HepG2 (cell line): Measurements from ENCODE around the gene CXCL17. TPM values are rescaled to one million over a fixed set of nuclear protein-coding genes. Genes with fewer than 3 reads are reported as not detected.

Experiments used
- ATAC-seq: fragments of 200-7000 bp; cut with Tn5 transposase; 3 replicates; pipeline ENCODE4 v1.9.1; 2020; ENCODE audit warnings: mild to moderate bottlenecking, moderate library complexity
- BruUV-seq: library from RNA; stranded (reverse); fragments of 400-500 nt; replicated peaks from 2 replicates; lab custom pipeline; 2021; lab: Mats Ljungman, UMichigan
- CTCF ChIA-PET: fragments of 300-600 bp; formaldehyde crosslinking; extraction: SDS; loops from one replicate; lab custom pipeline; 2021; ENCODE audit warnings: low total read pairs, inconsistent platforms, low intra/inter-chr PET ratio; lab: Yijun Ruan, JAX
- POLR2A ChIA-PET: fragments of 350-600 bp; sonication (Branson Sonifier 250); formaldehyde crosslinking; loops from one replicate; lab custom pipeline; 2020; ENCODE audit warnings: antibody characterized with exemption, inconsistent platforms; lab: Yijun Ruan, JAX
- DNase-seq: peaks from one replicate; pipeline ENCODE4 v3.0.0-alpha.2; 2015; ENCODE audit warnings: low spot score
- FAIRE-seq: peaks from 3 replicates; lab custom pipeline; 2011; peaks lifted over from hg19 to GRCh38; lab: Jason Lieb, UNC
- H2AFZ ChIP-seq: one replicate; pipeline ENCODE4 v1.6.1; 2011; ENCODE audit warnings: low read length, inconsistent platforms
- H3K27ac ChIP-seq: fragments of 300-600 bp; 3 replicates; pipeline ENCODE4 v1.8.0; 2011; ENCODE audit warnings: mixed run types, mild to moderate bottlenecking, mixed read lengths, low read length, inconsistent platforms; ENCODE audit not compliant: insufficient read depth; ENCODE audit errors: extremely low read length
- H3K27me3 ChIP-seq, 2 experiments: fragments of 200-600 bp in 1 of 2; 2 replicates in 1 of 2; 3 replicates in 1 of 2; pipeline versions ENCODE4 v1.6.0 to v1.8.0; 2011; ENCODE audit warnings: low read length in 2 of 2, mild to moderate bottlenecking in 2 of 2, moderate library complexity in 2 of 2, inconsistent platforms in 1 of 2; ENCODE audit not compliant: insufficient read depth in 2 of 2, control insufficient read depth in 1 of 2
- H3K36me3 ChIP-seq, 2 experiments: fragments of 200-600 bp in 1 of 2; replicated peaks in 1 of 2; 2 replicates in 1 of 2; 3 replicates in 1 of 2; pipeline versions ENCODE4 v1.5.1 to v1.8.0; 2011; ENCODE audit warnings: low read length in 2 of 2, inconsistent platforms in 1 of 2; ENCODE audit not compliant: insufficient read depth in 2 of 2, control insufficient read depth in 1 of 2
- H3K4me1 ChIP-seq: 2 replicates; pipeline ENCODE4 v1.5.1; 2012; ENCODE audit warnings: low read length, inconsistent platforms; ENCODE audit not compliant: insufficient read depth
- H3K4me2 ChIP-seq: 2 replicates; pipeline ENCODE4 v1.6.0; 2011; ENCODE audit warnings: low read depth, low read length, inconsistent platforms
- H3K4me3 ChIP-seq, 3 experiments: fragments of 200-600 bp in 1 of 3; sonication (generic), shearing (Covaris generic) in 1 of 3; replicated peaks in 1 of 3; 2 replicates each; pipeline ENCODE4 v1.5.1; 2011 to 2016; ENCODE audit warnings: low read length in 3 of 3, inconsistent platforms in 2 of 3, low read depth in 2 of 3, mild to moderate bottlenecking in 2 of 3, control low read depth in 1 of 3, mixed read lengths in 1 of 3; ENCODE audit not compliant: insufficient read depth in 1 of 3
- H3K79me2 ChIP-seq: one replicate; pipeline ENCODE4 v1.6.1; 2011; ENCODE audit warnings: low read length, inconsistent platforms; ENCODE audit not compliant: insufficient read depth
- H3K9ac ChIP-seq: 2 replicates; pipeline ENCODE4 v1.6.0; 2011; ENCODE audit warnings: mild to moderate bottlenecking, low read depth, low read length, inconsistent platforms; ENCODE audit not compliant: insufficient read depth
- H3K9me3 ChIP-seq: 2 replicates; pipeline ENCODE4 v1.5.1; 2012; ENCODE audit warnings: mild to moderate bottlenecking, low read length
- H4K20me1 ChIP-seq: 2 replicates; pipeline ENCODE4 v1.6.0; 2011; ENCODE audit warnings: inconsistent platforms, mild to moderate bottlenecking, low read length, moderate library complexity; ENCODE audit not compliant: insufficient read depth
- ADNP ChIP-seq: sonication (generic); formaldehyde crosslinking; IDR thresholded peaks from 2 replicates; pipeline ENCODE4 v1.4.0; 2020; ENCODE audit warnings: missing genetic modification reagents
- ARHGAP35 ChIP-seq: sonication (generic); formaldehyde crosslinking; IDR thresholded peaks from 2 replicates; pipeline ENCODE4 v1.9.0; 2022; ENCODE audit warnings: mild to moderate bottlenecking, inconsistent platforms, moderate library complexity, missing genetic modification reagents, borderline replicate concordance
- CBX1 ChIP-seq: IDR thresholded peaks from one replicate; pipeline ENCODE4 v1.6.1; 2016; ENCODE audit warnings: antibody characterized with exemption, low read depth
- HHEX ChIP-seq: IDR thresholded peaks from 2 replicates; pipeline ENCODE4 v1.6.1; 2016; ENCODE audit warnings: control low read depth
- PAXIP1 ChIP-seq: sonication (generic); formaldehyde crosslinking; conservative IDR thresholded peaks from 2 replicates; pipeline ENCODE4 v1.4.0; 2020; ENCODE audit warnings: mild to moderate bottlenecking, missing genetic modification reagents, moderate library complexity
- WIZ ChIP-seq: sonication (generic); formaldehyde crosslinking; IDR thresholded peaks from 2 replicates; pipeline ENCODE4 v1.5.1; 2020; ENCODE audit warnings: mild to moderate bottlenecking, missing genetic modification reagents
- ZNF101 ChIP-seq: sonication (generic); formaldehyde crosslinking; IDR thresholded peaks from 2 replicates; pipeline ENCODE4 v1.4.0; 2020; ENCODE audit warnings: mild to moderate bottlenecking, low read depth, missing genetic modification reagents, borderline replicate concordance
- ZNF230 ChIP-seq: sonication (generic); formaldehyde crosslinking; IDR thresholded peaks from 2 replicates; pipeline ENCODE4 v1.4.0; 2020; ENCODE audit warnings: mild to moderate bottlenecking, missing genetic modification reagents
- ZNF383 ChIP-seq: sonication (generic); formaldehyde crosslinking; IDR thresholded peaks from 2 replicates; pipeline ENCODE4 v1.4.0; 2020; ENCODE audit warnings: missing genetic modification reagents, mild to moderate bottlenecking, borderline replicate concordance
- WGBS: methylation state at CpG from one replicate; pipeline ENCODE4 v1.1.6; 2017; ENCODE audit warnings: low lambda C conversion rate; 5-methylcytosine and 5-hydroxymethylcytosine counted together
- in situ Hi-C: cut with HindIII; loops from 2 replicates; pipeline ENCODE4 v1.10.0; 2017; ENCODE audit warnings: low pct_unique_long_range_greater_than_20kb; ENCODE audit not compliant: extremely low pct_ligation_motif_present
- intact Hi-C: fragments of 100-400 bp; cut with micrococcal nuclease; formaldehyde crosslinking; loops from one replicate; pipeline ENCODE4 v1.10.0; 2022; ENCODE audit not compliant: unreplicated experiment
- polyA plus RNA-seq, 8 experiments: library from polyadenylated mRNA; depleted of rRNA in 3 of 8; stranded (reverse) in 7 of 8; unstranded in 1 of 8; fragments of >200 nt; fragmentation: Illumina TruSeq in 4 of 8; extraction: Trizol in 4 of 8; gene quantifications; 2 replicates each; pipeline versions ENCODE4 v1.2.1 to v1.2.3, GENCODE V29; 2011 to 2016; ENCODE audit warnings: low read depth in 4 of 8, missing spikeins in 1 of 8, mixed read lengths in 1 of 8; ENCODE audit not compliant: insufficient read depth in 1 of 8
- total RNA-seq, 5 experiments: library from RNA; depleted of rRNA; stranded (reverse); fragments of >200 nt; fragmentation: Illumina TruSeq; extraction: Trizol; gene quantifications; 2 replicates each; pipeline ENCODE4 v1.2.3, GENCODE V29; 2016; ENCODE audit warnings: low read depth in 1 of 5
- TF ChIP-seq, protein P1 (sequence below): sonication (generic); formaldehyde crosslinking; IDR thresholded peaks from 2 replicates; pipeline ENCODE4 v1.4.0; 2020; ENCODE audit warnings: low read depth, missing genetic modification reagents
- TF ChIP-seq, protein P2 (sequence below): sonication (generic); formaldehyde crosslinking; IDR thresholded peaks from 2 replicates; pipeline ENCODE4 v1.5.0; 2020; ENCODE audit warnings: mild to moderate bottlenecking, missing genetic modification reagents

Gene CXCL17
- total and polyA plus RNA-seq, 2 of the 13 experiments (the other 11 are each of a cell fraction or from before 2014, with no cell fraction given): 0.12 TPM; not detected in 1

DNA sequence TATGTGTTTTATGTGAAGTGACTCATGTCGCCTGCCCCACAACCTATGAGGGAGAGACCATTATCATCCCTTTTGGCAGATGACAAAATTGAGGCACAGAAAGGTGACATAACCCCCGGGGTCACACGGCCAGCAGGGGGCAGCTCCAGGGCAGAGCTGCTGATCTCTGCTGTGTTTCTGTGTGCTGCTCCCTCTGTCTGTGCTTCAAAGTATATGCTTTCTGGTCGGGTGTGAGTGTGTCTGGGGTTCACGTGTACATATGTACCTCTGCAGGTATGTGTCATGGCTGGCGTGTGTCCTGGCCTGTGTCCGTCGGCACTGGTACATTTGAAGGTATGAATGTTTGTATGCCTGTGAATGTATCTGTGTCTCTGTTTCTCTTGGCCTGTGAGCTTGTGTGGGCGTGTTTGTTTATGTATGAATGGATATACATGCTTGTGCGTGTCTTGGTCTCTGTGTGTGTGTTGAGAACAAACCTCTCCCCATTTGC lies 22.6 kb downstream of the CXCL17 start:
- ChIA-PET POLR2A (interaction anchor here (2.6 kb wide), 1 partner anchor 13 kb away, joined by 13 read pairs; no protein-coding TSS in a partner anchor), CTCF (interaction anchor here (1.0 to 2.3 kb wide), 5 partner anchors 14 to 122 kb away, joined by 3 to 38 read pairs (median 8); partner anchors contain the start of gene CEACAM1)
- Histone ChIP-seq H2AFZ (no peak overlapping the region), H3K9ac (no peak overlapping the region), H3K9me3 (no peaks in the 10 kb centered on the region), H3K4me1 (peaks cover 51% of the 10 kb centered on the region), H3K27ac (no peak overlapping the region), H3K36me3 (no peaks in the 10 kb centered on the region), H3K79me2 (no peaks in the 10 kb centered on the region), H3K4me3 (peak overlapping the region in 1 of 3 experiments; percentile 23; a peak in 1 of 6 replicates), H3K4me2 (peak overlapping the region; percentile 68), H3K27me3 (peaks cover 4 to 31% of the 10 kb centered on the region in 2 experiments), H4K20me1 (no peaks in the 10 kb centered on the region)
- in situ Hi-C loops (no loop called here), intact Hi-C loops (loop anchor here (1.0 kb wide), 1 partner anchor 13 kb away; no protein-coding TSS in a partner anchor)
- FAIRE-seq (peak; percentile 96), ATAC-seq (peak; percentile 84), DNase-seq (peak; percentile 80)
- WGBS: 8% methylated on average over 5 of the region's 10 CpGs
- BruUV-seq: no TSS peak
- TF ChIP-seq, protein P1, sequence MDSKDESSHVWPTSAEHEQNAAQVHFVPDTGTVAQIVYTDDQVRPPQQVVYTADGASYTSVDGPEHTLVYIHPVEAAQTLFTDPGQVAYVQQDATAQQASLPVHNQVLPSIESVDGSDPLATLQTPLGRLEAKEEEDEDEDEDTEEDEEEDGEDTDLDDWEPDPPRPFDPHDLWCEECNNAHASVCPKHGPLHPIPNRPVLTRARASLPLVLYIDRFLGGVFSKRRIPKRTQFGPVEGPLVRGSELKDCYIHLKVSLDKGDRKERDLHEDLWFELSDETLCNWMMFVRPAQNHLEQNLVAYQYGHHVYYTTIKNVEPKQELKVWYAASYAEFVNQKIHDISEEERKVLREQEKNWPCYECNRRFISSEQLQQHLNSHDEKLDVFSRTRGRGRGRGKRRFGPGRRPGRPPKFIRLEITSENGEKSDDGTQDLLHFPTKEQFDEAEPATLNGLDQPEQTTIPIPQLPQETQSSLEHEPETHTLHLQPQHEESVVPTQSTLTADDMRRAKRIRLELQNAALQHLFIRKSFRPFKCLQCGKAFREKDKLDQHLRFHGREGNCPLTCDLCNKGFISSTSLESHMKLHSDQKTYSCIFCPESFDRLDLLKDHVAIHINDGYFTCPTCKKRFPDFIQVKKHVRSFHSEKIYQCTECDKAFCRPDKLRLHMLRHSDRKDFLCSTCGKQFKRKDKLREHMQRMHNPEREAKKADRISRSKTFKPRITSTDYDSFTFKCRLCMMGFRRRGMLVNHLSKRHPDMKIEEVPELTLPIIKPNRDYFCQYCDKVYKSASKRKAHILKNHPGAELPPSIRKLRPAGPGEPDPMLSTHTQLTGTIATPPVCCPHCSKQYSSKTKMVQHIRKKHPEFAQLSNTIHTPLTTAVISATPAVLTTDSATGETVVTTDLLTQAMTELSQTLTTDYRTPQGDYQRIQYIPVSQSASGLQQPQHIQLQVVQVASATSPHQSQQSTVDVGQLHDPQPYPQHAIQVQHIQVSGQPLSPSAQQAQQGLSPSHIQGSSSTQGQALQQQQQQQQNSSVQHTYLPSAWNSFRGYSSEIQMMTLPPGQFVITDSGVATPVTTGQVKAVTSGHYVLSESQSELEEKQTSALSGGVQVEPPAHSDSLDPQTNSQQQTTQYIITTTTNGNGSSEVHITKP (CRISPR knock-in tag): 0 out of 2 replicates have a peak, but pooled peaks have one; percentile 39
- TF ChIP-seq PAXIP1 (no peak), ZNF101 (CRISPR knock-in tag) (no peak), WIZ (CRISPR knock-in tag) (no peak), ARHGAP35 (CRISPR knock-in tag) (no peak), ADNP (peak; percentile 88), ZNF383 (CRISPR knock-in tag) (no peak), ZNF230 (CRISPR knock-in tag) (no peak), HHEX (CRISPR knock-in tag) (no peak), CBX1 (peak; percentile 33)
- TF ChIP-seq, protein P2, sequence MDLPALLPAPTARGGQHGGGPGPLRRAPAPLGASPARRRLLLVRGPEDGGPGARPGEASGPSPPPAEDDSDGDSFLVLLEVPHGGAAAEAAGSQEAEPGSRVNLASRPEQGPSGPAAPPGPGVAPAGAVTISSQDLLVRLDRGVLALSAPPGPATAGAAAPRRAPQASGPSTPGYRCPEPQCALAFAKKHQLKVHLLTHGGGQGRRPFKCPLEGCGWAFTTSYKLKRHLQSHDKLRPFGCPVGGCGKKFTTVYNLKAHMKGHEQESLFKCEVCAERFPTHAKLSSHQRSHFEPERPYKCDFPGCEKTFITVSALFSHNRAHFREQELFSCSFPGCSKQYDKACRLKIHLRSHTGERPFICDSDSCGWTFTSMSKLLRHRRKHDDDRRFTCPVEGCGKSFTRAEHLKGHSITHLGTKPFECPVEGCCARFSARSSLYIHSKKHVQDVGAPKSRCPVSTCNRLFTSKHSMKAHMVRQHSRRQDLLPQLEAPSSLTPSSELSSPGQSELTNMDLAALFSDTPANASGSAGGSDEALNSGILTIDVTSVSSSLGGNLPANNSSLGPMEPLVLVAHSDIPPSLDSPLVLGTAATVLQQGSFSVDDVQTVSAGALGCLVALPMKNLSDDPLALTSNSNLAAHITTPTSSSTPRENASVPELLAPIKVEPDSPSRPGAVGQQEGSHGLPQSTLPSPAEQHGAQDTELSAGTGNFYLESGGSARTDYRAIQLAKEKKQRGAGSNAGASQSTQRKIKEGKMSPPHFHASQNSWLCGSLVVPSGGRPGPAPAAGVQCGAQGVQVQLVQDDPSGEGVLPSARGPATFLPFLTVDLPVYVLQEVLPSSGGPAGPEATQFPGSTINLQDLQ: no peak
